HG02642 (cell line): ENCODE results near the gene TCEA3.

ENCODE experiments used
- ATAC-seq: cut with Tn5 transposase; IDR thresholded peaks from one replicate; pipeline ENCODE4 v1.9.1; 2021; ENCODE audit warnings: mild to moderate bottlenecking; ENCODE audit not compliant: unreplicated experiment, poor library complexity

Gene TCEA3

DNA sequence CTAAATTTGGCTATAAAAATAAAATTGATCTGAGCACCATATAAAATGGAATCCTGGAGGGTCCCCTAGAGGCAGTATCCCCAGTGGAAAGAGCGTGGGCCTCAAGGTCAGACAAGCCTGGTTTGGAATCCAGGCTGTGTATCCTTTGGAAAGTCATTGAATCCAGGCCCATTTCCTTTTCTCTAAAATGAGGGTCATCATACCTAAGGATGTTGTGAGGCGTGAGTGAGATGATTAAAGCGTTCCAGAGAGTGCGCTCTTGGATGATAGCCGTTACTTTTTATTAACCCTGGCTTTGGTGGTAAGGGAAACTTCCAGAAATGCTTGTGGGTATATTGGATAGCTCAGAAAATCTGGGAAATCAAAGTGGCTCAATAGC lies 54.2 kb downstream of the TCEA3 start:
- no peak for ATAC-seq

DNA sequence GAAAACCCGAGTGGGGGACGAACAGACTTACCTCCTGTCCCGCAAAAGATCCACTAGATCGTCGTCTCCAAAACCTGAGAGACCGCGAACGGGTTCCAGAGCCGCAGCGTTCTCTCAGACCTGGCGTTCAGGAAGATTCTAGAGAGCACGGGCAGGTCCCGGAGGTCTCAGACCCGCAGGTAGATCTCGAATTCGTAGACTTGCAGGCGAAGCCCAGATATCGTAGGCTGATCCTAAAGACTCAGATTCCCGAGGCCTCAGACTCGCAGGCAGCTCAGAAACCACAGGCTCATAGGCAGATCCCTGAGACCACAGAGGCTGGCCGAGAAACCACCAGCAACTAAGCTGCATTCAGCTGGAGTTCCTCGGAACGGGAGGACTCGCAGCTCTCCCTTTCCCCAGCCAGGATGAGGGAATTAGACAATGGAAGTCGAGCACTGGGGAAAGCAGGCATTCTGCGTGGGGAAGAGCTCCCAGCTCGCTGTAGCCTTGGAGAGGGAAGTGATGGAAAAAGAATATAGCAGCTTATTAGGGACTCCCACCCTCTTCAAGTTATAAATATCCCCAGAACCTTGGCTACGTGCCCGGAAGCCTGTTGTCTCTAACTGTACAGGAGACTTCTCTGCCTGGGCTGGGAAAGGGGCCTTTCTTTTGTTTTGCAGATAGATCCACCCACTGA lies 55.1 kb downstream of the TCEA3 start, which contains the start of gene ZNF436:
Gene ZNF436, minus strand, starts transcription at position 502 of the 679 bp plus-strand sequence. CDS start 1,831 bp downstream, outside the sequence.
- no peak for ATAC-seq

DNA sequence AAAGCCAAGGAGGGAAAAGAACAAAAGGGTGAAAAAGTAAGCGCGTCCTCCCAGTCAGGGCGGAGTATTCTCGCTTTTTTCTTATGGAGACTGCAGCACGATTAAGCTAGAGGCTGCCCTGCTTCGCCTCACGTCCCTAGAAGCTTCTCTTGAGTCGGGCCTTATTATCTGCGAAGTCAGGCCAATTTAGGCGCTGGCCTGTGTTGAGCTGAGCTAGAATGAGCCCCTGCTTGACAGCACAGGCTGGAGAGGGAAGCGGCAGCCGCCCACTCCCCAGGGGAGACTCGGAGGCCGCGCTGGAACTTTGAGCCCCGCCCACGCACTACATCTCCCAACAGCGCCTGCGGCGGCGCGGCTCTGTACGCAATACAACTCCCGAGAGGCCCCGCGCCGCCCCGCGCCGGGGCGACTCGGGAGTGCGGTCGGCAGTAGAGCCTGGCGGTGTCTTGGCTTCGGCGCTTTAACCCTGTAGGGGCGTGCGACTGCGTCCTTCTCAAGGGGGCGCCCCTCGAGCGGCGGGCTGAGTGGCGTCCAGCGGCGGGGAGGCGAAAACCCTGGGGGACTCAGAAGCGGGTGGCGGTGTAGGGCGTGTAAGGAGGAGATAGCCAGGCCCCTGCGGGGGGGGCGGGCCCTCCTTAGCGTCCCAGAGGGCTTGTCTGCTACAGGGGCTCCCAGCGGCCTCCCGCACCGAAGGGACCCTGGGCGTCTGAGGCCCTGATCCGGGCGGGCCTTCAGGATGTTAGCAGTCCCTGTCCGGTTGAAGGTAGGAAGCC lies 55.8 kb downstream of the TCEA3 start:
- ATAC-seq: peak; percentile 75

DNA sequence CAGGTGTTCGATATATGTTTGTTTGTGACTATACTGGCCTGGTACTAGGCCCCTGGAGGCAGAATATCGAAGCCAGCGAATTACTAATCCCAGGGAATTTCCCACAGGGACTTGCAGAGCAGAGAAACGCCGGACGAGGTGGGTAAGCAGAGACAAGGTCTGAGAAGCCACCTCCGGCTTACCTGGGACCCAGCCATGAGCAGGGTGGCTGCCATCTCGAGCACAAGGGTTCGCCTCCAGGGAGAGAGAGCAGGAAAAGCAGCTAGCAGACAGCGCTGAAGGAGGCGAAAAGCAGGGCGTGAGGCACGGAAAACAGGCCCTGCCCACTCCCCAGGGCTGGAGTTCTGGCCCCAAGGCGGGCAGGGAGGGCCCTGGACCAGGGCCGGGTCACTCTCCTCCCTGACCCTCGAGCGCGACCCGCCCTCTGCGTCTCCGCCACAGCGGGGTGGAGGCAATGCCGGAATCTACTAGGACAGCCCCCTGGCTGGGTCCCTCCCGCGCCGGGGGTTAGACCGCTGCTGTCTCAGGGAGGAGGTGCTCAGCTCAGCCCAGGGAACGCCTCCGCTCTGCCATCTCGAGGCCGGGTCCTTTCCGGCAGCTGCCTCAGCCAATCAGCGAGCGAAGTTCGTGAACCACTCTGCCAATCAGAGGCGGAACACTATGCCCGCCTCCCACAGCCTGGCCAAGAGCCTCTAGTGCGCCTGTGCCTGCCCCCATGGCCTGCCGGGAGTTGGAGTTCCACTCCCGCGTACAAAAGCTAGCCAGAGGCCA lies 56.6 kb downstream of the TCEA3 start:
- peak; percentile 91 for ATAC-seq

DNA sequence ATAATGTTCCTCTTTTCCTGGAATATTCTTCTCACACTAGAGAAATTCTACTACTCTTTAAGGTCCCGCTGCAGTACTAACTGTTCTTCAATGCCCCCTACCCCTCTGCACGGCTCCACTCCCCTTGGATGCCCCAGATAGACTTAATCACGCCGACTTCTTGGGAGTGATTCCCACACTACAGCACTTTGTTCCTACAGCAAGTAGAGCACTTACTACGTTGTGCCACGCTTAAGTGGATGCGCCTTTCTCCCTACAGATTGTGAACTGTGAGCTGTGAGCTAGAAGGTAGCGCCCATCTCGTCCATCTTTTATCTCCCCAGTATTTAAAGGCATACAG lies 57.1 kb downstream of the TCEA3 start:
- no peak for ATAC-seq

DNA sequence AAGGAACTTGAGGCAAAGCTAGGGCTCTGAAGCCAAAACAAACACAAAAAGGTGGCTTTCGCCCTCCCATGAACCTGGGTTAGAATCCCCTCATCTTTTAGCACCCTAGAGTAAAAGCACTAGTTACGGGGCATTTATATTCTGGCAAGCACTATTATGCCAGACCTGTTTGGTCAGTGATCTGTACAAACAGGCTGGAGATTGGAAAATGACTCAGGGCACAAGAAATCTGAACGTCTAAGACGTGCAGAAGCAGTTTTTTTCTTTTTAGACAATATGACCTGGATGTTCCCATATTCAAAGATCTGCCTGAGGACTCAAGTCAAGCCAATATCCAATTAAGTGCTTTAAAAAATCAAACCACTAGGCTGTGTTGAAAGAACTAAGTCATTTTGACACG lies 58.0 kb downstream of the TCEA3 start:
- no peak for ATAC-seq

DNA sequence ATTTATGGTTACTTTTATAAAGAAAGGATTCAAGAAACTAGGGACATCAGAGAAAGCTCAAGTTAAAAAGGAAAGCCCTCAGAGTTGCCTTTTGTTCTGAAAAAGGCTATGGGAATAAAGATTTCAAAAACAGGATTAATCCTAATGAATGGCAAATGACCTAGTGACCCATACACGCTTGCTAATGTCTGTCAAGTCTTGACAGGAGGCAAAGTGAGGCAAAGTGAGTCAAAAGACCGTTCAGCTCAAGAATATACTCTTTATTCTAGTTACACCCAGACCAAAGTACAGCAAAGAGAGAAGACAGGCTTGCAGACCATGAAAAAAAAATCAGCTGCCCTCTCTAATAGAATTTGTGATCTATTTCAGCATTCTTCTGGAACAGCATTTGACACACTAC lies 58.4 kb downstream of the TCEA3 start:
- ATAC-seq: no peak

DNA sequence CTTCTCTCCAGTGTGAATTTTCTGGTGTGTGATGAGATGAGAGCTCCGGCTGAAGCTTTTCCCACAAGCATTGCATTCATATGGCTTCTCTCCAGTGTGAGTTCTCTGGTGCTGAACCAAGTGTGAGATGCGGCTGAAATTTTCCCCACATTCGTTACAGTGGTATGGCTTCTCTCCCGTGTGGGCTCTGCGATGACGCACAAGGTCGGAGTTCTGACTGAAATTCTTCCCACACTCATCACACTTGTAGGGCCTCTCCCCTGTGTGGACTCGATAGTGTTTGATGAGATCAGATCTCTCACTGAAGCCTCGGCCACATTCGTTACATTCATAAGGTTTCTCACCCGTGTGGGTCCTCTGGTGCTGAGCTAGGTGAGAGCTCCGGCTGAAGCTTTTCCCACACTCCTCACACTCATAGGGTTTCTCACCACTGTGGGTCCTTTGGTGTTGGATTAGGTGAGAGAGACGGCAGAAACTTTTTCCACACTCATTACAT lies 62.3 kb downstream of the TCEA3 start:
- no peak for ATAC-seq

DNA sequence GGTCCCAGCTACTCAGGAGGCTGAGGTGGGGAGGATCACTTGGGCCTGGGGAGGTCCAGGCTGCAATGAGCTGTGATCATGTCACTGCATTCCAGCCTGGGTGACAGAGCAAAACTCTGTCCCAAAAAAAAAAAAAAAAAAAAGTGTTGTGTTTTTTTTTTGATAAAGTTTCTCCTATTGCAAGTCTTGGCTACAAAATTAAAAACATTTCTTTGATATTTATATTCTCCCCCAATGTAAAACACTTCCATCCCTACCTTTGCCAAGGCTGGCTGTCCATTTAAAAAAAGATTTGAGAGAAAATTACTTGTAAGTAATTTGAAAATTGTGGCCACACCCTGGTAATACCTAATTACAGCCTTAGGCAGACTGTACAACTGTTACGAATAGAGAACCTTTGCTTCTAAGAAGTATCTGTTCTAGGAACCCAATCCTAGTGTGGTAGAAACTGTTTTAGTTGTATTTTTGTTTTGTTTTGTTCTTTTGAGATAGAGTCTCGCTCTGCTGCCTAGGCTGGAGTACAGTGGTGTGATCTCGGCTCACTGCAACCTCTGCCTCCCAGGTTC lies 66.2 kb downstream of the TCEA3 start:
- no peak for ATAC-seq

DNA sequence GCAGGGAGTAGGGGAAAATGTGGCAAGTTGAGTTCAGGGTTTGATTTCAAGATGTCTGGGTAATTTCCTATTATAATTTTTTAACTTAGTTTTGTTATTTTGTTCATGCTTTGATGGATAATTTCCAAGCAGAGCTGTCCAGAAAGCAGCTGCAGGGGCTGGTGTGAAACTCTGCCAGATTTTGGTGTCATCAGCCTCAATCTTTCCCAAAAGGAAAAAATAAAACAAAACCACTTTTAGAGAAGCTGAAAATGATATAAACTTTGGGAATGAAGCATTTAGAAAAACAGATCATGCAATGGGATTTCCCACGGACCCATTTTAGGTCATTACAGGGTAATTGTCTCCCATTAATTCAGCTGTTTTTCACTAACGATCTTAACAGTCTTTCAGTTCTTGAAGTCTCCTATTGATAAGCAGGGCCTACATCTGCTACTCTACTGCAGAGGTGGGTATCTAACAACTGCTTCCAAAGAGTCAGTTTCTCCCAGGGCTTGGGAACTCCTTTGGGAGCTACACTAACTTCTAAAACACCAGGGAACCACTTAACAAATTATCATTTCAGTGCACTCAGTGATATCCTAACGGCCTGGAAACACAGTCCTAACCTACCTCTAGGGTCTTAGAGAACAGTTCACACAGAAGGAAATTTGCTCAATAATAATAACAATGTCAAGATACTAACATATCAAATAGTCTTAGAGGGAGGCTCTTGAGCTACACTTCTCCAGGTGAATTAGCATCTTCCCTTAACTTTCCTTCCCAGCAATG lies 67.2 kb downstream of the TCEA3 start:
- ATAC-seq: no peak

DNA sequence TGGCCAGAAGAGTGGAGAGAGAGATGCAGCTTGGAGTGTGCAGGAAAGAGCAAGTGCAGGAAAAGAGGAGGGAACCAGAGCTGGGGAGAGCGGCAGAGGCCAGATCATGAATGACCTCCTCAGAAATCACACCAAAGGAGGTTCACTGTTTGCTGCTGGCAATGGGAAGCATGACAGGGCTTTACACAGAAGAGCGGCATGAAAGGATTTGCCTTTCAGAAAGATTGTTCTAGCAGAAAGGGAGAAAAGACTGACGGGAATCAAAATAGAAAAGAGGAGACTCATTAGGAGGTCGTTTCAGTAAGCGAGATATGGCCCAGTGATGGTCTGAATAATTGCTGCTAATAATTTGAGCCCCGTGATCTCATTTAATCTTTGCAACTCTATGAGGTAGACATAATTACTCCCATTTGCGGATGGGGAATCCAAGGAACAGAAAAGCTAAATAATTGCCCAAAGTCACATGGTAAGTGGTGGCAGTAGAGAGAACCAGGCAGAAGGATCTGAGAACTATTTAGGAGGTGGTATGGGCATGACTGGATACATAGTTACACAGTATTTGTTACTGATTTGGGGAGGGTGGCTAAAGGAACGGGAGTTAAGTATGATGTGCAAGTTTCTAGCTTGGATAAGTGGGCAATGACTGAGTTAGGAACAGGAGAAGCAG lies 67.9 kb downstream of the TCEA3 start:
- ATAC-seq: no peak

DNA sequence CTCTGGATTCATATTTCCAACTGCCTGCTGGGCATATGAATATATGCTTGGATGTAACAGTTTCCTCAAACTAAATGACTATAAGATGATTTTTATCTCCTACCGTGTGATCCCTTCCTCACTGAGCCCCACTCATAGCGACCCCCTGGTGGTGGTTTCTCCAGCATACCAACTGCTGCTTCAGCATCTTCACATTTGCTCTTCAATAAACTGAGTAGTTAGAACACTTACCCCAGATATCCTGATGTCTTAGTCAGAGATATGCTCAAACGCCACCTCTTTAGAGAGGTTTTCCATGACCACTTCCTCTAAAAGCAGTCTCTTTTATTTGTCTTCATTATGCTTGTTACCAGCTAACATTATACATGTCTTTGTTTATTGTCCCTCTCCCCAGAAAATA lies 70.3 kb downstream of the TCEA3 start:
- no peak for ATAC-seq

DNA sequence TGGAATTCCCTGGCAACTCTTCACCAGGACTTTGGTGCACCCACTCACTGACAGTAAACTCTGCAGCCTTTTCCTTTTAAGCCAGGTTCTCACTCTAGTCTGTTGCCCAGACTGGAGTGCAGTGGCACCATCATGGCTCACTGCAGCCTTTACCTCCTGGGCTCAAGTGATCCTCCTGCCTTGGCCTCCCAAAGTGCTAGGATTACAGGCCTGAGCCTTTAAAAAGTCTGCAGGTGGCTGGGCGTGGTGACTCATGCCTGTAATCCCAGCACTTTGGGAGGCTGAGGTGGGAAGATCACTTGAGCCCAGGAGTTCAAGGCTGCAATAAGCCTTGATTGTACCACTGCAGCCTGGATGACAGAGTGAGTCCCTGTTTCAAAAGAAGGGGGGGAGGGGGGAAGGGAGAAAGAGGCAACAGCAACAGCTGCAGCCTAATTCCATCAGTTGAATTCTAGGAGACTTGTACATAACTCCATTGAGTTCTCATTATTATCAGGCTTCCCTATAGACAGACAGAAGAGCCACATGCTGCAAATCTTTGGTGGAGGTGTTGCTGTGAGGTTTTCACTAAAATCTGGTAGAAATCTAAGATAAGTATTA lies 72.4 kb downstream of the TCEA3 start:
- no peak for ATAC-seq

DNA sequence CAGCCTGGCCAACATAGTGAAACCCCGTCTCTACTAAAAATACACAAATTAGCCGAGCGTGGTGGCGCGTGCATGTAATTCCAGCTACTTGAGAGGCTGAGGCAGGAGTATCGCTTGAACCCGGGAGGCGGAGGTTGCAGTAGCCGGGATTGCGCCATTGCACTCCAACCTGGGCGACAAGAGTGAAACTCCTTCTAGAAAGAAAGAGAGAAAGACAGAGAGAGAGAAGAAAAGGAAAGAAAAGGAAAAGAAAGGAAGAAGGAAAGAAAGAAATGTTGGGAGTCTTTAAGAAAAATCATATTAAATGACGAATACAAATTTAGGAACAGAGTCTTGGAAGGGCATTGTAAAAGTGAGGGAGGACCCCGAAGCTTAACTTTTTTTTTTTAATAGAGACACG lies 78.6 kb downstream of the TCEA3 start:
- no peak for ATAC-seq

DNA sequence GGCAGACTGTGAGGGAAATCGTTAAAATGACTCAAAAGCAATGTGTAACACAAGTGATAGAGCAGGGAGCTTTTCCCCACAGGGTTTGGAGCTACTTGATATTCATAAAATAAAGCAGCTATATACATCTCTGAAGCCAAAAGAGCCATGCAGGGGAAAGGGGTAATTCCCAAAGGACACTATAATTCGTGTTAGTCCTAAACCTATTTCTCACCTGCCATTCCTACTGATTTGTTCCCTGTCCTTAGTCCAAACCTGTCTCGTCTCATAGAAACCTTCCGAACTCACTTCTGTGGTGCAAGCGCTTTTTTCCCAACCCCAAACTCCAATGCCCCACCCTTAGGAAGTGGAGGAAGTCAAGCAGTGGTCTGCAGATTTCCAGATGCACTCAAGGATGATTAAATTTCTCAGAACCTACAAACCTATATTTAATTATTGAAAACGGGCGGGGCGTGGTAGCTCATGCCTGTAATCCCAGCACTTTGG lies 79.5 kb downstream of the TCEA3 start:
- ATAC-seq: no peak

DNA sequence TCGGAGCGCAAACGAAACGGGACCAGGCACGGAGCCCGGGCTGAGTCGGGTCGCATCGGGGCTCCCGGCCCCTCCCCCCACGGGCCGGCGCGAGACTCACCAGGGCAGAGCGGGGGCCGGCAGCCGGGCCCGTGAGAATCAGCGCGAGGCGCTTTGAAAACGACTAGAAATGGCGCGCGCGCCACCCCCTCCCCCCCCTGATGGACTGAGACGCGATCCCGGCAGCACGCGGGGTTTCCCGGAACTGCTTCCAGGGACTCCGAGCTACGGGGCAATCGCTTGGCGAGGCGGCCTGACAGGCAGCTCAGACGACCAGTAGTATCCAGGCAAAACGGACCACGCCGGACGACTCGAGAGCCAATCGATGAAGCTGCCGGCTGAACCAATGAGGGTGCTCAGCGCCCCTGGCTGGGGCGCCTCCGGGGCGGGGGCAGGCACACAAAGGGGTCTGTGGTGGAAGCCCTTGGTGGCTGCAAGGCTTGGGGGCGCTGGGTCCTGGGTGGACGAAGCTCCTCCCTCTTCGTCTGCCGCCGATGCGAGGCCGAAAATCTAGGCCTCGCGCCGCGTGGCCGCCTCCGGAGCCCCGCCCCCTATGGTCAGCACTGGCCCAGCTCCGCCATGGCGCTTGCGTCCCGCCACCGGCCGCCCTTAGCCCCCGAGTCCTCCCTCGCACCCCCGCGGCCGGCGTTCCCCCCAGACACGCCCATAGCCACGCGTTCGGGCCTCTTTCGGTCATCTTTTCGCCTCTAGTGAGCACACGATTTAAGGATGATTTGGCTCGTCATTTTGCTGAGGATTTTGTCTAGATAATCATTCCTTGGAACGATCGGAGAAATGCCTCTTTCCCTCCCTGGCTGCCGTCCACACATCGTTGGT lies 80.2 kb downstream of the TCEA3 start, which contains the start of gene HNRNPR:
Gene HNRNPR, minus strand, starts transcription at position 174 of the 876 bp plus-strand sequence. CDS start 3,276 bp downstream, outside the sequence.
- peak; percentile 95 for ATAC-seq

DNA sequence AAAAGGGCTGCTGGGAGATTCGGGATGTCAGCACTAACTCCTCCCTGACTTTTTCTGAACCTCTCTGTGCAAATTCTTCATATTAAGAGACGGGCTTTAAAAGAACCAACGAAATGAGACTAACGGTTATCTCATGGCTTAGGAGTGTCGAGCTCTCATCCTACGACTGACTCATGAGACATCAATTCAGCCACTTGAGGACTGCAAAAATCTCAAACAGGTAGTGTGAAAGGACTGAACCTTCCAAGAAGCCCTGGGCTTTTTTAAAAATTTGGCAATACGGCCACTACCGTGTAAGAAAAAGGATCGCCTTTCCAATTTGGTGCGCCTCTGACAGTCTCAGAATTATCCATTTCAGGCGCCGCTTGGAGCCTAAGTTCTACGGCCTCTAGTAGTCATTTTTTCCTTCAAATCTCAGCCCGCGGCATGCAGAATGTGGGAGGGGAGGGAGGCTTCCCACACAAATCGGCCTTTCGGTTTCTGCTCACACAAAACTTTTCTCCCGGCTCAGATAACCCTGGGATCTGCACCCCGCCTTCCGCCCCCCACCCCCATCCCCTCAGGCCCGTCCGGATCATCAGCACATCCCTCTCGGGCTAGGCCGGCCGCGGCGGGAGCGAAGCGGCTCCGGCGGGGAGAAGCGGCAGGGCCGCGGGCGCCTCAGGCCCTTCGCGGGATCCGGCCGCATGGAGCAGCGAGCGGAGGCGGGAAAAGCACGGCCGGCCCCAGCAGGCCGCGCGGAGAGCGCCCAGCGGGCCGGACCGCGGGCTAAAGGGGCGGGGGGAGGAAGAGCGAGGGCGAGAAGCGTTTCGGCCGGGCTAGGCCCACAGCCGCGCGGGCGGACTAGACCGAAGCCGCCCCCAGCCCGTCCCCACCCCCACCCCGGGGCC lies 81.1 kb downstream of the TCEA3 start:
- ATAC-seq: peak; percentile 20
